ENCODE data around the gene EXOC1.

DNA sequence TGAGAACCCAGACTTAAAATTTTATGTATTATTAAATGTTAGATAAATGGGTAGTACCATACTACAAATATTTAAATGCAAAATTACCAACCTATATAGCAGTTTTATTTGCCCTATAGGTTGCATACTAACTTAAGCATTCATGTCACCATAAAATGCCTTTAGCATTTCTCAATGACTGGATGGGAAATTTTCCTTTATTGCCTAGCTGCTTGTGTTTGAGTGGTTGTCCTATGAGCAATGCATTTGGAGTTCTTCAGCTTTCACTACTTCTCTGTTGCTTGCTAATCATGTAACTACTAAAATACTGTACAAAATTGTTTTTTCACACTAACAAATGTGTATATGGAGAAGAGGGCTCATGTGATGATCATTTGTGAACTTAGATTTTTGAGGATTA lies 51.1 kb downstream of the EXOC1 start:
- TF ChIP-seq POLR2AphosphoS5 (IDR thresholded peaks at IDR 0.05; ENCODE audit: low read depth) (no peak), CTCF (conservative IDR thresholded peaks at IDR 0.05; ENCODE audit: low read depth in 2 of 2) (no peak), ZNF114 (CRISPR knock-in tag; IDR thresholded peaks at IDR 0.05) (no peak), EZH2 (IDR thresholded peaks at IDR 0.05; ENCODE audit: low read depth, unreplicated experiment) (no peak), CREB1 (CRISPR knock-in tag; IDR thresholded peaks at IDR 0.05; ENCODE audit: low read depth) (no peak)
